GM20431 (cell line): Measurements from ENCODE around the gene NUP153.

ENCODE experiments used
- in situ Hi-C: fragments of 300-500 bp; cut with MseI, MboI; formaldehyde crosslinking; loops from one replicate; pipeline ENCODE4 v1.15.0; 2020; ENCODE audit warnings: low sequenced_read_pairs; ENCODE audit not compliant: unreplicated experiment

Gene NUP153

DNA sequence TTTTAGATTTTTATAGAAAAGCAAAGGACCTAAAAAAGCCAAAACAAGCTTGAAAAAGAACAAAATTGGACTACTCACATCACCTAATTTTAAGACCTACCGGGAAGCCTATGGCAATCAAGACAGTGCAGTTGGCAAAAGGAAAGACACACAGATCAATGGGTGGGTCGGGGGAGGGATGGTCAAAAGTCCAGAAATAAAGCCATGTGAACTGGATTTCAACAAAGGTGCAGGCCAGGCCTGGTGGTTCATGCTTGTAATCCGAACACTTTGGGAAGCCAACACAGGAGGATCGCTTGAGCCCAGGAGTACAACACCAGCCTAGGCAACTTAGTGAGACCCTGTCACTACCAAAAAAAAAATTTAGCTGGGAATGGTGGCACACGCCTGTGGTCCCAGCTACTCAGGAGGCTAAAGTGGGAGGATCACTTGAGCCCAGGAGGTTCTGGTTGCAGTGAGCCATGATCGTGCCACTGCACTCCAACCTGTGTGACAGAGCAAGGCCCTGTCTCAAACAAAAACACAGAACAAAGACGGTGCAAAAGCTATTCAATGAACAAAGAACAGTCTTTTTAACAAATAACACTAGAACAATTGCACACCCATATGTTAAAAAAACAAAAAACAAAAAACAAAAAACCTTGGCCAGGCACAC is 34.5 kb downstream of the NUP153 start:
- in situ Hi-C loops = no loop called here

DNA sequence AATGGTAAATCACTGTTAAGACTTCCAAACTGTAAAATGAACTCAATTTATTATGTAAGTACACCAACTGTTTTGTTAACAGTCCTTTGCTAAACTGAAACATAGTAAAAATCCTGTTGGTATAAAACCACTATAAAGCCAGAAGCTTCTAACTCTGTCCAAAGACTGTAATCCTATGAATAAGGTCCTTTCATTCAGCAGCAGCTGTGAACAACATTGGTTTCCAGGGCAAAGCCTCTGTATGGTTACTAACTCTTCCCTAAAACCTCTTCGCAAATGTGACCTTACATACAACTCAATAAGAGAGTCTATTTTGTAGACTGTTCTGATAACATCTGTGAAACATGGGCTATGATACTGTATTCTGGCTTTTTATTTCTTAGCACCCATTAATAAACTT is 40.1 kb downstream of the NUP153 start:
- in situ Hi-C loops = no loop called here

DNA sequence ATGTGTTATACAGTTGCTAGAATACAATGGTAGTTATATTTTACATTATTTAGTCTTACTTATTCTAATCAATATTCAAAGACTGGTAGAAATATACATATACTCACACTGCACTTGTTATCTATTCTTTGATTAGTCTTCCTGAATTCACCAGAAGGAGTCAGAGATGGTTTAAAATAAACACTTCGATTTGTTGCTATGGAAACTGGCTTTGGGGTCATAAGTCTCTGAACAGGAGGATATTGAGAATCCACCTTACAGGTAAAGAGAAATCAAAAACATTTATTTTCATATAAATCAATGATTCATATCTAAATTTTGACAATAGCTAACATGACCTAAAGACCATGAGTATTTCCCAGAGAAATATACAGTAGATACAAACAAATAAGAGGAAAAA is 41.6 kb downstream of the NUP153 start:
- in situ Hi-C loops = no loop called here

DNA sequence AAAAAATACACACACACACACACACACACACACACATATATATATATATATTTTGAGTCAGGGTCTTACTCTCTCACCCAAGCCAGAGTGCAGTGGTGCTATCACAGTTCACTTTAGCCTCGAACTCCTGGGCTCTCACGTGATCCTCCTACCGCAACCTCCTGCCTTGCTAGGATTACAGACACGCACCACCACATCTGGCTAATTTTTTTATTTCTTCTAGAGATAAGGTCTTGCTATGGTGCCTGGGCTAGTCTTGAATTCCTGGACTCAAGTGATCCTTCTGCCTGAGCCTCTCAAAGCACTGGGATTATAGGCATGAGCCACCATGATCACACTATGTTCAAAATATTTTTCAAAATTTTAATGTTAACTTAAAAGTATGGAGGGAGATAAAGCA is 43.5 kb downstream of the NUP153 start:
- in situ Hi-C loops = no loop called here

DNA sequence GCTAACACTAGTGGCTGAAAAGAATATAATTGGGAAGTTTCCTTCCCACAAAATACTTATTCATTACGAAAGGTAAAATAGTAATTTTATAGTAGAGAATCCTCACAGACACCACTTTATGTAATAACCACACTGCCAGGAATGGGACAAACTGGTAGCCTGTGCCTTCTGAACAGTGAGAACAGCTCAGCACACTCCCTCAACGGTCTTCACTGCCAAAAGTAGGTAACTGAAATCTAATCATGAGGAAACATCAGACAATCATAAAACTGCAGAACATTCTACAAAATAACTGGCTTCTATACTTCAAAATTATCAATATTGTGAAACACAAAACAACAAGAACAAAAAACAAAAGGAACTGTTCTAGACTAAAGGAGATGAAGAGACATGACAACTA is 44.1 kb downstream of the NUP153 start:
- in situ Hi-C loops = no loop called here

DNA sequence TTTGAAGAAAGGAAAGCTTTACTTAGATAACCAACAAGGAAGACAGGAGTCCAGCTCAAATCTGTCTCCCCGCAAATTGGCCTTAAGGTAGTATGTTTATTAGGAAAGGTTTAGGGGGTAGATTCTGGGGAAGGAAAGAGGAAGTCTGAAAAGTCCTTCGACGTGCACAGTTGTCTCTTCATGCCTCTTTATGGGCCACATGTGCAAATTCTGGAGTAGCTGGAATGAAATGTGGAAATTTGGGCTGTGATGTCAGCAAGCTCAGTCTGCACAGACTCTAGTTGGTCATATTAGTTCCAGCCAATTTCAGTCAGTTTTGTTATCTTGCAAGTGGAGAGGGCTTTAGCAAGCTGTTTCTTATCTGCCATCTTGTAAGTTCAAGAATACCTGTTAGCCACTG is 50.1 kb downstream of the NUP153 start:
- in situ Hi-C loops = no loop called here

DNA sequence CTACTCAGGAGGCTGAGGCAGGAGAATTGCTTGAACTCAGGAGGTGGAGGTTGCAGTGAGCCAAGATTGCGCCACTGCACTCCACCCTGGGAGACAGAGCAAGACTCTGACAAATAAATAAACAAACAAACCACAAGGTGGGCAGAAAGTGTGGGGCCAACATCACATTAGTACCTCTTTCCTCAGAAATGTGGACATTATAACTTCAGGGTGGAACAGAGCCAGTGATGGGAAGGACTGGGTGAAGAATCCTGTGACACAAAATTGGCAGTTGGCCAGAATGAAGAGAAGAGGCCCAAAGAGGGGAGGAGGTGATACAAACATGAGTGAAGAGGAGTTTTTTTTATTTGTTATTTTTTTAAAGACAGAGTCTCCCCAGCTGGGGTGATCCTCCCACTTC is 50.6 kb downstream of the NUP153 start:
- in situ Hi-C loops = no loop called here

DNA sequence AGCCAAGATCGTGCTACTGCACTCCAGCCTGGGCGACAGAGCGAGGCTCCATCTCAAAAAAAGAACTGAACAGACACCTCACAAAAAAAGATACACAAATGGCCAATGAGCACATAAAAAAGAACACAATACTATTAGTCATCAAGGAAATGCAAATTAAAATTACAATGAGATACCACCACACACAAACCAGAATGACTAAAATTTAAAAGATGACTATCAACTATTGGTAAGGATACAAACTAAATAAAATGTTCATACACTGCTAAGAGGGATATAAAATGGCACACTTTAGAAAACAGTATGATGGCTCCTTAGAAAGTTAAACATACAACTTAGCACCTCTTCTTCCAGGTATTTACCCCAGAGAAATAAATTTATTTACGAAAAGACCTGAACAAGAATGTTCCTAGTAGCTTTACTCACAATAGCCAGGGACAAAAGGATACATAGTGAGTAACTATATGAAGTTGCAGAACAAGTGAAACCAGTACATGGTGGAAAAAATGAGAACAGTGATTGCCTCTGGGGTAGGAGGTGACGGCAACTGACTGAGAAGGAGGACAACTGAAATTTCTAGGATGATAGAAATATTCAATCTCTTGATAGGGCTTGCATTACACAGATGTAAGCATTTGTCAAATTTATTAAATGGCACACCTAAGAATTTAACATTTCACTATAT is 53.4 kb downstream of the NUP153 start:
- in situ Hi-C loops = no loop called here

DNA sequence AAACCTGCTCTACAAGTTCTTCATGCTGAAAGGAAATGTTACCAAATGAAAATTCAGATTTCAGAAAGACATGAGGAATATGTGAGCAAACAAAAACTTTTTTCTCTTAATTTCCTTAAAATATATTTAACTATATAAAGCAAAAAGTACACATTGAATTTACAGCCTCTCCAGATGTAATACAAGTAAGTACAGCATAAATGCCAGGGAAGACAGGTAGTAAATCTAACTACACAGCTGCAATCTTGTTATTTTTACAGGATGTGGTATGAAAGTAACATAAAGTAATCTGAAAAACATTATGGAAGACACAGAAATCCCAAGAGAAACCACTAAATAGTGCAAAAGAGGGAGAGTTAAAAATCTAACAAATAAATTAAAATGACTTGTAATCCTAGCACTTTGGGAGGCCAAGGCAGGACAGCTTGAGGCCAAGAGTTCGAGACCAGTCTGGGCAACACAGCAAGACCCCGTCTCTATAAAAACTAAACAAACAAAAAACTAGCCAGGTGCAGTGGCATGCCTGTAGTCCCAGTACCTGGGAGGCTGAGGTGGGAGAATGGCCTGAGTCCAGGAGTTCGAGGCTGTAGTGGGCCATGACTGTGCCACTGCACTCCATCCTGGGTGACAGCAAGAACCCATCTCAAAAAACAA is 55.9 kb downstream of the NUP153 start:
- in situ Hi-C loops = no loop called here

DNA sequence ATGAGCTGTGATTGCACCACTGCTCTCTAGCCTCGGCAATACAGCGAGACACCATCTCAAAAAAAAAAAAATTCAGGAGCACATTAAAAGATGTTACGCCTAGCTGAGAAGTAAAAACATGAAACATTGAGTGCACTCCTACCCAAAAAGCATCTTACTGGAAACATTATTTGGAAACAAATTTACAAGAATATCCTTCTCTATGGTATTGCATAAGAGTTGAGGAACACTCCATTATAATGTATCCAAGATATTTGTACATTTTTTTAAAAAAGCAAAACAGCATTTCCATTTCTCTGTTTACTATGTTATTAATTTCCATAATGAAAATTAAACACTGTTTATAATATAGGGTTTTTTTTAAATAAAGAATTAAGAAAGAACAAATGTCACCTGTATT is 58.0 kb downstream of the NUP153 start:
- in situ Hi-C loops = no loop called here

DNA sequence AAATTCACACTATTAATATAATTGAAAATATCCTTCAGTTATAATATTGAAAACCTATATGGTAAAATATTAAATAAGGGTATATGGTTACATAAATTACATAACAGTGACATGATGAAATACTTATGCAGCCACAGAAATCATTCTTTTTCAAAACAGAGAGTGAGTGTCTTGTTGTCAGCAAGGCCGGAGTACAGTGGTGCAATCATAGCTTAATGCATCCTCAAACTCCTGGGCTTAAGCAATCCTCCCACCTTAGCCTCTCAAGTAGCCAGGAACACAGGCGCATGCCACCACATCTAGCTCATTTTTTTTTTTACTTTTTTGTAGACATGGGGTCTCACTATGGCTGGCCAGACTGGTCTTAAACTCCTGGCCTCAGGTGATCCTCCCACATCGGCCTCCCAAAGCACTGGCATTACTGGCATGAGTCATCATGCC is 66.2 kb downstream of the NUP153 start:
- in situ Hi-C loops = no loop called here

DNA sequence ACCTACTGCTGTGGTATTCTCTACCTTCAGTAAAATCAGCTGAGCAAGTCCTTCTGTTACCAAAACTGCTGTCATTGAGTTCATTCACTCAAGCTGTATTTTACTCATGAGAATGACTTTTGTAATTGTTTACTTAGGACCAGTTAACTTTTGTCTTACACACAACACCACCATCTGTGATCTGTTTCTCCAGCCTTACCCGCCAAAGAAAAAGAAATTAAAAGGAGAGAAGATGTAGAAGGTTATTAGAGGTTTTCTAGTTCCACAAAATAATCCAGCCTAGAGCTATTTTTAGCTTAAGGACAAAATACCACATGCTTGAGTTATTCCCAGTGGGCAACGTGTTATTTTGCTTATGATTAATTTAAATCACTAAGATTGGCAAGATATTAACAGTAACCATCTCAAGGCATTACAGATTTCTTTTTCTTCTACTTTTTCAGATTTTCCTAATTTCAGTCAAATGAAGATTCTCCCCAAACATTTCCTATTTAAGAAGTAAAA is 68.5 kb downstream of the NUP153 start:
- in situ Hi-C loops = no loop called here

DNA sequence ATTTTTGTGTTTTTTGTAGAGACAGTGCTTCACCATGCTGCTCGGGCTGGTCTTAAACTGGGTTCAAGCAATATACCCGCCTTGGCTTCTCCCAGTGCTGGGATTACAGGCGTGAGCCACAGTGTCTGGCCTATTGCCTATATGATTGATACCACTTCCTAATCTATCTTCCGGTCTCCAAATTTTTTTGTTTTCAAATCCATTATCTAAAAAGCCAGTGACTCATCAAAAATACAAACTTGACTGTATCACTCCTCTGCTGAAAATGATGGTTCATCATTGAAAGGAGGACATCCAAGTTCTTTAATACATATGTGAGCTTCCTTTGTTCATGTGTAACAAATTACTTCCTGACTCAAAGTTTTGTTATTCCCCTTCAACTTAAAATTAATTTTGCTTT is 71.2 kb downstream of the NUP153 start:
- in situ Hi-C loops = no loop called here

DNA sequence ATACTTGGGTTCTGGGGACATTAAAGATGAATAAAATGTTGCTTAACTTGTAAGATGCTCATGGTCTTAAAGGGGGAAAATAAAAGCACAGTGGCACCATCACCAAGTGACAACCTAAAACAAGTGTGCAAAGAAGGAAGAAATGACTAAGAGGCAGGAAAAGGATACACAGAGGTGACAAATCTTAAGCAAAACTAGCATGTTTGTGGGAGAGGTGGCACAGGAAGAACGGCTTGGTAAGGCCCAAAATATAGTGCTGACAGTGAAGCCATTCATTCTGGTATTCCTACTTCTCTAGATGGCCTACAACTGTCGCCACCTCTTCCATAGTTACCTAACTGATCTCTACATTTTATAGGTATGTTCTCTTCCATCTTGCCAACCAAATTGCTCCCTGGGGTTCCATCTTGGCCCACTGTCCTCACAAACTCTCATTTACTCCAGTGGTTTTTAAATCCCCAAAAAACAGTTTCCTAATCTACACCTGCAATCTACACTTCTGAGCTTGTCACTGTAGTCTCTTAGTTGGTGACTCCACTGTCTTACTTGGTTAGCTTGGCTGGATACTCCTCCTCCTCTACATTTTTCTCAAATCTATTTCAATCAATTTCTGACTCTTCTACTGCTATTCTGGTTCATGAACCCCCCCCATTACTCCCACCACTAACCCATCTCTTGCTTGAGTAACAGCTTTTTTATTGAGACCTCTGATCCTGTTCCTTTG is 73.1 kb downstream of the NUP153 start:
- in situ Hi-C loops = no loop called here

DNA sequence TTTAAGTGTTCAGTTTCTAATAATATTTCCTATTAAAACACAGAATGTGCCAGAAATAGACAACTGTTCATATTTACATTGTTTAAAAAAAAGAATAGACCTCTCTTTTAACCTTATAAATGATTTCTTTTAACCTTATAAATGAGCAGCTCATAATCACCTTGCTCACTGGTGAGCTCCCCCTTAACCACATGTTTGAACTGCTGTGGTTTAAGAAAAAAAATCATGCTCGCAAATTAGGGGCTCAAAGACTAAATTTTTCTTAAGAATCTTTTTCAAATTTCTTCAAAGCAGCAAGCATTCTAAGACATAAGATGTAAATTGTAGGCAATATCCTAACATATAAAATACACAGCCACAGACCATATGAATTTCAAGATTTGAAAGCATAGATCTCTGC is 73.8 kb downstream of the NUP153 start:
- in situ Hi-C loops = no loop called here

DNA sequence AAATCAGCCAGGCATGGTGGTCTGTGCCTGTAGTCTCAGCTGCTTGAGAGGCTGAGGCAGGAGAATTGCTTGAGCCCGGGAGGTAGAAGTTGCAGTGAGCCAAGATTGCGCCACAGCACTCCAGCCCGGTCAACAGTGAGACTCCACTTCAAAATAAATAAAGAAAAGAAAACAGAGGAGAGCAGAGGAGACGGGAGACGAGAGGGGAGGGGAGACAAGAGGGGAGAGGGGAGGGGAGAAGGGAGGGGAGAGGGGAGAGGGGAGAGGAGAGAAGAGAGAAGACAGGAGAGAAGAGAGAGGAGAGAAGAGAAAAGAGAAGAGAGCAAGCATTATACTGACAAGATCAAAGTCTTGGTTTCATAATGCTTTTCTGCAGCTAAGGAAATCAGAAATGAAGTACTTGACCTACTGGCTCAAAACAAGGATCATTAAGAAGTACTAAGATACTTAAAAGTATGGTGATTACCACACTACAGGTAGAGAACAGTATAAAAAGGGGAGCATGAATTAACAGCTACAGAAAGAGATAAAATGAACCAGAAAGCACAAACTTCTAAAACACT is 76.1 kb downstream of the NUP153 start:
- in situ Hi-C loops = no loop called here

DNA sequence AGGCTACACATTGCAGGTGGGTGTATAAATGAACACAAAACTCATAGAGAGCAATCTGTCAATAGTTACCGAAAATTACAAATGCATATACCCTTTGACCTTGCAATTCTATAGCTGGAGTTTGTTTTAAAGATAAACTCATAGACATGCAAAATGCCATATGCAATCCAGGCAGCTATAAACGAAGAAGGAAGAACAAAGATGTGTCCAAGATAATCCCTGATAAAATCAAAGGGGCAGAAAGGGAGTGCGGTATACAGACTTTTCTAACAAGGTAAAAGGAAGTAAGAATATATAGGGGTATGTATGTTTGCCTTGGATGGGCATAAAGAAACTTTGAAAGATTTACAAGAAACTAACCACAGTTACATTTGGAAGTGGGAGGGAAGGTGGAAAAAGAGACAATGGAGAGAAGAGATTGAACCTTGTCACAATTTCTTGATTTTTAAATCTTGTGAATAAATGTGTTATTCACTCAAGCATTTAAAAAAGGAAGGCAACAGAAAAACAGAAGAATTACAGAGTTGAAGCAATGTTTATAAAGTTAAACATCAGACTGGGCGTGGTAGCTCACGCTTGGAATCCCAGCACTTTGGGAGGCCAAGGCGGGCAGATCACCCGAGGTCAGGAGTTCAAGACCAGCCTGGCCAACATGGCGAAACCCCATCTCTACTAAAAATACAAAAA is 76.8 kb downstream of the NUP153 start:
- in situ Hi-C loops = no loop called here

DNA sequence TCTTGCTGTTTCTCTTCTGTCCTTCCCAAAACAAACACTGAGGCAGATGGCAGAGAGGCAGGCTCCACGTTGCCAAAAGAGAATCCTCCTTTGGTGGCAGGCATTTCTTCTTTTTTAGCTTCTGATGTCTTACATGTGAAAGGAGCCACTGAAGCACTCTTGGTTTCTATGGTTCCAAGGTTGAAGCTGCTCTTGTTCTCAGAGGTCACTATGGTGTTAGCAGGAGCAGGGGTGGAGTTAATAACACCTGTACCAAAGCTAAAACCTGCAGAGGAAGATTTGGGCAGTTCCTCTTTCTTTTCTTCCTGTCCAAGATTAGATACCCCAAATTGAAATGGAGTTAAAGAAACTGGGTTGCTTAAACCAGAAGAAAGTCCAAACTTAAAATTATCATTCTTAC is 77.9 kb downstream of the NUP153 start:
- in situ Hi-C loops = no loop called here

DNA sequence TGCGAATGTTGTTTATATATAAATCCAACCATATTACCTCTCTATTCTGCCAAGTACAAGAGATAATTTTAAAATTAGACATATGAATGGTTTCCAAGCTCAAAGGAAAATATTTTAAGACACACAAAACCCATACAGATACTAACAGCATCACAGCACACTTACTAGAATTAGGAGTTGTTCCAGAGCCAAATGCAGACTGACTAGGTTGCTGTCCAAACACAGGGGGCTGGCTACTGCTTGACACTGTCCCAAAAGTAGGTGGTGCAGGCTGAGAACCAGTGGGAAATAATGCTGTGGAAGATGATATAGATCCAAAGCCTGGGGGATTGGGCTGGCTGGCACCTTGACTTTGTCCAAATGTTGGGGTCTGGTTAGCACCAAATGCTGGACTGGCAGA is 82.3 kb downstream of the NUP153 start:
- in situ Hi-C loops = no loop called here

DNA sequence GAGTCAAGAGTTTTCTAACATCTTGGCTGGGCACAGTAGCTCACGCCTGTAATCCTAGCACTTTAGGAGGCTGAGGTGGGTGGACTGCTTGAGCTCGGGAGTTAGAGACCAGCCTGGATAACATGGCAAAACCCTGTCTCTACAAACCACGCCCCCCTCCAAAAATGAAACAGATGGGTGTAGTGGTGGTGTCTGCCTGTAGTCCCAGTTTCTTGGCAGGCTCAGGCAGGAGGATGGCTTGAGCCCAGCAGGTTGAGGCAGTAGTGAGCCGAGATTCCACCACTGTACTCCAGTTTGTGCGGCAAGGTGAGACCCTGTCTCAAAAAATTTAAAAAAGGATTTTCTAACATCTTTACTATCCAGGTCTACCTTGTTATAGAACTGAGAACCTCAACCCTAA is 84.6 kb downstream of the NUP153 start:
- in situ Hi-C loops = no loop called here
